ENCODE results near the gene TNFRSF21. TPM values are rescaled to one million over a fixed set of nuclear protein-coding genes. Genes with fewer than 3 reads are reported as not detected.

Gene TNFRSF21
- polyA plus RNA-seq, 3 donors = 0.43 to 0.86 (median 0.58) TPM

GRCh38 chr6:47261191-47261590 is 48.5 kb downstream of the TNFRSF21 start:
- Mint-ChIP-seq H3K27ac (no peak overlapping the region), H3K27me3 (ENCODE audit: low read depth in 3 of 3) (no peaks in the 10 kb centered on the region), H3K9me3 (no peaks in the 10 kb centered on the region), H3K36me3 (no peaks in the 10 kb centered on the region), H3K4me1 (no peaks in the 10 kb centered on the region), H3K4me3 (no peak overlapping the region)
- no peak overlapping the region for H2AFZ ChIP-seq (ENCODE audit: insufficient read depth, low read depth, low read length, poor library complexity, severe bottlenecking)
- H3K4me3 ChIP-seq (replicated peaks in 1 of 3; ENCODE audit: low read depth in 2 of 3, low read length in 3 of 3) = no peak overlapping the region
- intact Hi-C loops (cut with micrococcal nuclease) = no loop called here
- H3K27me3 ChIP-seq (ENCODE audit: control insufficient read depth in 2 of 2, insufficient read depth in 2 of 2, low read length in 2 of 2) = no peaks in the 10 kb centered on the region
- no peak overlapping the region for H3K27ac ChIP-seq (ENCODE audit: low read depth in 1 of 2, low read length in 2 of 2)
- no peak overlapping the region for H3K9ac ChIP-seq (ENCODE audit: insufficient read depth, low read length, poor library complexity, severe bottlenecking)
- H3K4me1 ChIP-seq (ENCODE audit: control insufficient read depth in 1 of 2, insufficient read depth in 2 of 2, low read length in 2 of 2) = no peaks in the 10 kb centered on the region
- no peaks in the 10 kb centered on the region for H3K36me3 ChIP-seq (replicated peaks in 1 of 2; ENCODE audit: control insufficient read depth in 1 of 2, insufficient read depth in 2 of 2, low read length in 2 of 2)
- no peaks in the 10 kb centered on the region for H3K79me2 ChIP-seq (ENCODE audit: insufficient read depth, low read length)
- no peaks in the 10 kb centered on the region for H3K9me3 ChIP-seq (replicated peaks in 1 of 2; ENCODE audit: control insufficient read depth in 1 of 2, insufficient read depth in 1 of 2, low read length in 2 of 2)
- no peaks in the 10 kb centered on the region for H4K20me1 ChIP-seq (ENCODE audit: insufficient read depth, low read length)
- DNase-seq = no peak
- no peak overlapping the region for H3K4me2 ChIP-seq (replicated peaks; ENCODE audit: extremely low read depth, low read length, poor library complexity, severe bottlenecking)
- WGBS (ENCODE audit: insufficient coverage) = 100% methylated on average over 1 of the region's 1 CpG
- TF ChIP-seq CTCF (IDR thresholded peaks at IDR 0.05) = no peak

GRCh38 chr6:47260021-47260420 is 49.7 kb downstream of the TNFRSF21 start:
- 80% methylated on average over 4 of the region's 4 CpGs for WGBS (ENCODE audit: insufficient coverage)
- H3K4me1 ChIP-seq (ENCODE audit: control insufficient read depth in 1 of 2, insufficient read depth in 2 of 2, low read length in 2 of 2) = no peaks in the 10 kb centered on the region
- H3K27me3 ChIP-seq (ENCODE audit: control insufficient read depth in 2 of 2, insufficient read depth in 2 of 2, low read length in 2 of 2) = no peaks in the 10 kb centered on the region
- H4K20me1 ChIP-seq (ENCODE audit: insufficient read depth, low read length) = no peaks in the 10 kb centered on the region
- no peak overlapping the region for H3K4me2 ChIP-seq (replicated peaks; ENCODE audit: extremely low read depth, low read length, poor library complexity, severe bottlenecking)
- H3K36me3 ChIP-seq (replicated peaks in 1 of 2; ENCODE audit: control insufficient read depth in 1 of 2, insufficient read depth in 2 of 2, low read length in 2 of 2) = no peaks in the 10 kb centered on the region
- DNase-seq = no peak
- no peaks in the 10 kb centered on the region for H3K9me3 Mint-ChIP-seq
- no peak overlapping the region for H3K4me3 ChIP-seq (replicated peaks in 1 of 3; ENCODE audit: low read depth in 2 of 3, low read length in 3 of 3)
- no peaks in the 10 kb centered on the region for H3K36me3 Mint-ChIP-seq
- no peak overlapping the region for H3K4me3 Mint-ChIP-seq
- intact Hi-C loops (cut with micrococcal nuclease) = no loop called here
- no peaks in the 10 kb centered on the region for H3K79me2 ChIP-seq (ENCODE audit: insufficient read depth, low read length)
- H2AFZ ChIP-seq (ENCODE audit: insufficient read depth, low read depth, low read length, poor library complexity, severe bottlenecking) = no peak overlapping the region
- H3K27ac Mint-ChIP-seq = no peak overlapping the region
- H3K27ac ChIP-seq (ENCODE audit: low read depth in 1 of 2, low read length in 2 of 2) = no peak overlapping the region
- no peak for TF ChIP-seq CTCF (IDR thresholded peaks at IDR 0.05)
- no peak overlapping the region for H3K9ac ChIP-seq (ENCODE audit: insufficient read depth, low read length, poor library complexity, severe bottlenecking)
- no peaks in the 10 kb centered on the region for H3K27me3 Mint-ChIP-seq (ENCODE audit: low read depth in 3 of 3)
- H3K4me1 Mint-ChIP-seq = no peaks in the 10 kb centered on the region
- H3K9me3 ChIP-seq (replicated peaks in 1 of 2; ENCODE audit: control insufficient read depth in 1 of 2, insufficient read depth in 1 of 2, low read length in 2 of 2) = no peaks in the 10 kb centered on the region
